Right lobe of liver (tissue), 4 donors: ENCODE results near the gene NKG7.

ENCODE experiments used
- CTCF ChIP-seq, 4 donors: fragments of 200-600 bp in 3 of 4; fragments of 450-650 bp in 1 of 4; IDR thresholded peaks; one replicate each; pipeline versions ENCODE4 v1.5.1 to v1.8.0; 2016 to 2022; ENCODE audit warnings: antibody characterized with exemption in 4 of 4, mild to moderate bottlenecking in 2 of 4
- POLR2A ChIP-seq: fragments of 450-650 bp; IDR thresholded peaks from one replicate; pipeline ENCODE4 v1.6.1; 2017; ENCODE audit warnings: antibody characterized with exemption, mild to moderate bottlenecking
- donor health status: DM: no; HTN: no; CAD: no.
- donor health status: DM: no; HTN: no; CAD: no.
- donor health status: DM: no; HTN: yes; CAD: no.

DNA sequence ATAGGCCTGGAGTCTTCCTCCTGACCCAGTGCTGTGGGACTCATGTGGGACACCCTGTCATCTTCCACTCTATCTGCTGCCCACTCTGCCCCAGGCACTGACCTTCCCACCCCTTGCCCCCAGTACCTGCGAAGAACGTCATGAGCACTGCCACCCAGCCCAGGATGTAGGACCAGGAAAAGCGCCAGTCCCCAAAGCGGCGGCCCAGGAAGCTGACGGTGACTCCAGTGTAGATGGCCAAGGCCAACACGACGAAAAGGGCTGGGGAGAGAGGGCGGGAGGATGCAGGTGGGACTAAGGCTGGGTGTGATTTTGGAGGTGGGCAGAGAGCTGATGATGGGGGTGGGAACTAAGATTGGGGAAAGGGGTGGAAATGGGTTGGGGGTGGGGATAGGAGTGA lies 7.9 kb upstream of the NKG7 start:
- TF ChIP-seq CTCF (IDR thresholded peaks at IDR 0.05) (no peak), POLR2A (no peak)
